ENCODE data around the gene KRTAP4-4. TPM values are rescaled to one million over a fixed set of nuclear protein-coding genes. Genes with fewer than 3 reads are reported as not detected.

Gene KRTAP4-4
- polyA plus RNA-seq, 4 donors, result not detected

- no peak for DNase-seq (ENCODE audit: low read depth in 4 of 4, low spot score in 2 of 4)
These were observed 44.3 kb downstream of the KRTAP4-4 start for GRCh38 chr17:41116297-41116696.

- no peak for DNase-seq (ENCODE audit: low read depth in 4 of 4, low spot score in 2 of 4)
These were observed 49.2 kb downstream of the KRTAP4-4 start for GRCh38 chr17:41111151-41111885.

Other genes with a start within 250 kb of the KRTAP4-4 start
- 1 to 10 TPM in 3 of 4 donors, under 1 TPM in 1; 0.57 to 2.3 (median 1.6) TPM for gene KRT23, start 223.1 kb downstream of the KRTAP4-4 start, polyA plus RNA-seq (ENCODE audit: insufficient read length in 4 of 4)
- gene KRT39, start 193.8 kb downstream of the KRTAP4-4 start, polyA plus RNA-seq (ENCODE audit: insufficient read length in 4 of 4), result under 1 TPM in 1 of 4 donors, not detected in 3; 0.09 TPM
- under 1 TPM in 1 of 4 donors, not detected in 3; 0.08 TPM for gene KRT40, start 176.4 kb downstream of the KRTAP4-4 start, polyA plus RNA-seq (ENCODE audit: insufficient read length in 4 of 4)
- not detected for gene KRTAP3-3, start 166.6 kb downstream of the KRTAP4-4 start, polyA plus RNA-seq (ENCODE audit: insufficient read length in 4 of 4)
- gene KRTAP3-2, start 160.8 kb downstream of the KRTAP4-4 start, polyA plus RNA-seq (ENCODE audit: insufficient read length in 4 of 4), result not detected
- not detected for gene KRTAP3-1, start 151.6 kb downstream of the KRTAP4-4 start, polyA plus RNA-seq (ENCODE audit: insufficient read length in 4 of 4)
- gene KRTAP1-5, start 133.5 kb downstream of the KRTAP4-4 start, polyA plus RNA-seq (ENCODE audit: insufficient read length in 4 of 4), result not detected
- gene KRTAP1-4, start 130.6 kb downstream of the KRTAP4-4 start, polyA plus RNA-seq (ENCODE audit: insufficient read length in 4 of 4), result not detected
- gene KRTAP1-3, start 125.9 kb downstream of the KRTAP4-4 start, polyA plus RNA-seq (ENCODE audit: insufficient read length in 4 of 4), result not detected
- not detected for gene KRTAP1-1, start 119.3 kb downstream of the KRTAP4-4 start, polyA plus RNA-seq (ENCODE audit: insufficient read length in 4 of 4)
- gene KRTAP2-1, start 113.4 kb downstream of the KRTAP4-4 start, polyA plus RNA-seq (ENCODE audit: insufficient read length in 4 of 4), result not detected
- not detected for gene KRTAP2-2, start 105.5 kb downstream of the KRTAP4-4 start, polyA plus RNA-seq (ENCODE audit: insufficient read length in 4 of 4)
- gene KRTAP2-3, start 100.6 kb downstream of the KRTAP4-4 start, polyA plus RNA-seq (ENCODE audit: insufficient read length in 4 of 4), result not detected
- gene KRTAP2-4, start 94.9 kb downstream of the KRTAP4-4 start, polyA plus RNA-seq (ENCODE audit: insufficient read length in 4 of 4), result not detected
- not detected for gene KRTAP4-7, start 76.6 kb downstream of the KRTAP4-4 start, polyA plus RNA-seq (ENCODE audit: insufficient read length in 4 of 4)
- gene KRTAP4-8, start 62.6 kb downstream of the KRTAP4-4 start, polyA plus RNA-seq (ENCODE audit: insufficient read length in 4 of 4), result not detected
- not detected for gene KRTAP4-16, start 58.5 kb downstream of the KRTAP4-4 start, polyA plus RNA-seq (ENCODE audit: insufficient read length in 4 of 4)
- not detected for gene KRTAP4-9, start 55.4 kb downstream of the KRTAP4-4 start, polyA plus RNA-seq (ENCODE audit: insufficient read length in 4 of 4)
- gene KRTAP4-11, start 42.4 kb downstream of the KRTAP4-4 start, polyA plus RNA-seq (ENCODE audit: insufficient read length in 4 of 4), result not detected
- gene KRTAP4-12, start 36.6 kb downstream of the KRTAP4-4 start, polyA plus RNA-seq (ENCODE audit: insufficient read length in 4 of 4), result not detected
- not detected for gene KRTAP4-6, start 20.2 kb downstream of the KRTAP4-4 start, polyA plus RNA-seq (ENCODE audit: insufficient read length in 4 of 4)
- gene KRTAP4-5, start 10.9 kb downstream of the KRTAP4-4 start, polyA plus RNA-seq (ENCODE audit: insufficient read length in 4 of 4), result not detected
- gene KRTAP4-3, start 7.5 kb upstream of the KRTAP4-4 start, polyA plus RNA-seq (ENCODE audit: insufficient read length in 4 of 4), result not detected
- gene KRTAP4-2, start 17.5 kb upstream of the KRTAP4-4 start, polyA plus RNA-seq (ENCODE audit: insufficient read length in 4 of 4), result not detected
- not detected for gene KRTAP4-1, start 24.2 kb upstream of the KRTAP4-4 start, polyA plus RNA-seq (ENCODE audit: insufficient read length in 4 of 4)
- gene KRTAP9-1, start 29.1 kb upstream of the KRTAP4-4 start, polyA plus RNA-seq (ENCODE audit: insufficient read length in 4 of 4), result not detected
- not detected for gene KRTAP9-2, start 65.9 kb upstream of the KRTAP4-4 start, polyA plus RNA-seq (ENCODE audit: insufficient read length in 4 of 4)
- not detected for gene KRTAP9-3, start 71.7 kb upstream of the KRTAP4-4 start, polyA plus RNA-seq (ENCODE audit: insufficient read length in 4 of 4)
- gene KRTAP9-8, start 77.3 kb upstream of the KRTAP4-4 start, polyA plus RNA-seq (ENCODE audit: insufficient read length in 4 of 4), result not detected
- gene KRTAP9-4, start 88.9 kb upstream of the KRTAP4-4 start, polyA plus RNA-seq (ENCODE audit: insufficient read length in 4 of 4), result not detected
- not detected for gene KRTAP9-9, start 94.6 kb upstream of the KRTAP4-4 start, polyA plus RNA-seq (ENCODE audit: insufficient read length in 4 of 4)
- under 1 TPM in 3 of 4 donors, not detected in 1; 0.09 to 0.14 (median 0.10) TPM for gene KRTAP9-6, start 104.6 kb upstream of the KRTAP4-4 start, polyA plus RNA-seq (ENCODE audit: insufficient read length in 4 of 4)
- gene KRTAP9-7, start 115.0 kb upstream of the KRTAP4-4 start, polyA plus RNA-seq (ENCODE audit: insufficient read length in 4 of 4), result not detected
- gene KRTAP29-1, start 142.1 kb upstream of the KRTAP4-4 start, polyA plus RNA-seq (ENCODE audit: insufficient read length in 4 of 4), result not detected
- not detected for gene KRTAP16-1, start 148.6 kb upstream of the KRTAP4-4 start, polyA plus RNA-seq (ENCODE audit: insufficient read length in 4 of 4)
- not detected for gene KRTAP17-1, start 155.0 kb upstream of the KRTAP4-4 start, polyA plus RNA-seq (ENCODE audit: insufficient read length in 4 of 4)
- not detected for gene KRT33A, start 190.1 kb upstream of the KRTAP4-4 start, polyA plus RNA-seq (ENCODE audit: insufficient read length in 4 of 4)
- gene KRT33B, start 209.1 kb upstream of the KRTAP4-4 start, polyA plus RNA-seq (ENCODE audit: insufficient read length in 4 of 4), result not detected
- not detected for gene KRT34, start 221.6 kb upstream of the KRTAP4-4 start, polyA plus RNA-seq (ENCODE audit: insufficient read length in 4 of 4)
- not detected for gene KRT31, start 236.9 kb upstream of the KRTAP4-4 start, polyA plus RNA-seq (ENCODE audit: insufficient read length in 4 of 4)

Data from left renal cortex interstitium (tissue), 4 donors.